Activated naive CD8-positive, alpha-beta T cell treated with anti-CD3 and anti-CD28 coated beads, Interleukin-2, amount 50 U/mL, for 24 hours (primary cell): Measurements from ENCODE around the gene ACP4.

Source experiments
- ATAC-seq: fragments of 150-1000 bp; cut with Tn5 transposase; one replicate; pipeline ENCODE4 v1.10.0; 2021
- DNase-seq: peaks from one replicate; pipeline ENCODE4 v3.0.0; 2021
- H3K27ac Mint-ChIP-seq: one replicate; pipeline ENCODE4 v1.8.0; 2021; ENCODE audit warnings: mild to moderate bottlenecking, mixed read lengths
- H3K27me3 Mint-ChIP-seq: one replicate; pipeline ENCODE4 v1.8.0; 2021; ENCODE audit warnings: mixed read lengths
- H3K36me3 Mint-ChIP-seq: one replicate; pipeline ENCODE4 v1.8.0; 2021; ENCODE audit warnings: low read depth, mixed read lengths
- H3K4me1 Mint-ChIP-seq: one replicate; pipeline ENCODE4 v1.8.0; 2021; ENCODE audit warnings: mixed read lengths
- H3K4me3 Mint-ChIP-seq: one replicate; pipeline ENCODE4 v1.8.0; 2021; ENCODE audit warnings: mild to moderate bottlenecking, moderate library complexity, mixed read lengths
- H3K9me3 Mint-ChIP-seq: one replicate; pipeline ENCODE4 v1.8.0; 2021; ENCODE audit warnings: mixed read lengths

The ACP4 gene

DNA sequence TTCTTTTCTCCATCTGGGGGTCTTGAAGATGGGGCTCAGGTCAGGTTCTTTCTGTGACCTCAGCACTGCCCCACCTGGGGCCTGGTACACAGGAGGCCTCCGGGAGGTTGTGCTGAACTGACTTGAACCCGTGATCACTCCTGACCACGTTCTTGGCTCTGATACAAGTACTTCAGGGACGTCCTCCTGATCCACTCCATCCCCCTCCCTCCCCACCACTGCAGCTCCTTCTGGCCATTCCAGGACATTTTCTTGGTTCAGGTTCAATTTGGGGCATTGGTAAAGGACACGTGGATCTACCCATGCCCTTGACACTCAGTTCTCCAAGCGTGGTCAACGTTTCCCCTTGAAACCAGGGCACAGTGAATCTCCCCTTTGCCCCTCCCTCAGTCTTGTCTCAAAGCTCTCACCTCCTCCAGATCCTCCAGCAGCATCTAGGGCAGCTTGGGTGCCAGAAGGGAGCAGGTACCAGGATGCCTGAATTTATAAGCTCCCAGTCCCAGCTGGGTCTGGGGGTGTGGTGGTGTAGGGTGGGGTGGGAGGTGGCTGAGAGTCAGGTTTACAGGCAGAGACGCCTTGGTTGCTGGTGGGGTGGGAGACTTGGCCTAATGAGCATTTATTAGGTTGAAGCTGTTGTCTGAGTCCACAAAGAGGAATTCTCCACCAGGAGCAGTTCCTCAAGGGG, 43.0 kb downstream of the ACP4 start, which contains the start of gene KLK15:
Gene KLK15 (minus strand): TSS at position 458 of the 685 bp plus-strand sequence. CDS start 2,082 bp downstream, outside the sequence.
- DNase-seq (no peak), ATAC-seq (no peak)
- Mint-ChIP-seq H3K27me3 (peaks cover 49% of the 10 kb centered on the region), H3K9me3 (no peaks in the 10 kb centered on the region), H3K4me1 (peaks cover 9% of the 10 kb centered on the region), H3K27ac (no peak within 1 kb of the TSS), H3K4me3 (no peak within 1 kb of the TSS), H3K36me3 (no peaks in the 10 kb centered on the region)

GRCh38 chr19:50833802-50834167, 43.6 kb downstream of the ACP4 start:
- no peaks in the 10 kb centered on the region for H3K9me3 Mint-ChIP-seq
- ATAC-seq (no peak), DNase-seq (no peak)
- peaks cover 51% of the 10 kb centered on the region for H3K27me3 Mint-ChIP-seq
- H3K4me3 Mint-ChIP-seq = no peak overlapping the region
- no peak overlapping the region for H3K27ac Mint-ChIP-seq
- no peaks in the 10 kb centered on the region for H3K36me3 Mint-ChIP-seq
- H3K4me1 Mint-ChIP-seq = peaks cover 9% of the 10 kb centered on the region

DNA sequence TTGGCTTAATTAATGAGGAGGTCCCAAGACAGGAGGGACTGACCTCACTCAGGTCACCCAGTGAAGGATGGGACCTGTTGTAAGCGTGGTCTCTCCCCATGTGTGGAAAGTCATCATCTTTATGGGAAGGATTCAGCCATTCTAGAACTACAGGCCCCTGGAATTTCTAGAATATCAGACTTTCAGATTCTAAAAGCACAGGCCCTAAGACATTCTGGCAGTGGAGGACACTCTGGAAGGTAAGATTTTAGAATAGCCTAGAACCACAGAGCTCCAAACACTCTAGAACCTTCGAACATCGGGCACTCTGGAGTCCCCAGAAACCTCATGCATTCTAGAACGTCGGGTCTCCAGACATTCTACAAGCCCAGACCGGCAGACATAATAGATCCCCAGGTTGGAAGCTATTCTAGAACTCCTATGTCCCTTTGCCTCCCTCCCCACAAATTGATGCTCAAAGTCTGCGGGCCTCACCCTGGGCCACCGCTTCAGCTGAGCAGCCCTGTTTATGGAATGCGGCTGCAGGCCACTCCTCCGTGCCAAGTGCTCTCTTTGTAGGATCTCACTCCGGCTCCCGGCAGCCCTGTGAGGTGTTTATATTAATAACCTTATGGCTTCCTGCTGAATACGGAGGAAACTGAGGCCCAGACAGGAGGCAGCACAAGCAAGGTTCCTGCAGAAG, 45.0 kb downstream of the ACP4 start:
- Mint-ChIP-seq H3K4me3 (peak overlapping the region; percentile 70), H3K36me3 (no peaks in the 10 kb centered on the region), H3K9me3 (no peaks in the 10 kb centered on the region), H3K27me3 (peaks cover 51% of the 10 kb centered on the region), H3K4me1 (peaks cover 9% of the 10 kb centered on the region), H3K27ac (no peak overlapping the region)
- DNase-seq (no peak), ATAC-seq (no peak)

DNA sequence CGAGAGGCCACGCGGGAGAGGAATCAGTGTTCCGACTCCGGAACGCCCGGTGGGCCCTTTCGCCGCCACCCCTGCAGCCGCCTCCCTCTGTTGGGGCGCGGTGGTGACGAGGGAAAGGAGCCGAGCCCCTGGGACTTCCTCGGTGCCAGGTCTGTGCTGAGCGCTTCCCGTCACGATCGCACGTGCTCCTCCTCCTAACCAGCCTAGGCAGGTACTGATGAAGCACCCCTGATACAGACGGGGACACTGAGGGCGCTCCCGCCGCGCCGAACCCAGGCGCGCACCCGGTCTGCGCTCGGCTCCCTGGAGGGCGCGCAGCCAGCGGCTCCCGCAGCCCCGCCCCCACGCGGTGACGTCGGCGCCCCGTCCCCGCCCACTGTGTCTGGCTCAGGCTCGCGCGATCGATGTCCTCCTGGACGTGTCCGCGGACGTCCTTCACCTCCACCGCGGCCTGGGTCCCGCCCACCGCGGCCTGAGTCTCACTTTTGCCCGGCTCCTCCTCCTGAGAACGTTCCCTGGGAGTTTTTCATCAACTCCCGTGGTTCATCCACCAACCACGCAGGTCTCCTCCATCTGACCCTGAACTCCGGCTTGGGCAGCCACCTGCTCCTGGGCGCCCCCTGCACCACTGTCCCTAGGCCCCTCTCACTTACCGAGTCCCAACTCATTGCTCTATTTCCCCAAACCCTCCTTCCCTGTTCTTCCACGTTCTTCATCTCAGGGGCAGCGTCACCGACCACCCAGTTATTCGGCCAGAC, 45.7 kb downstream of the ACP4 start:
- Mint-ChIP-seq H3K4me1 (peaks cover 9% of the 10 kb centered on the region), H3K27ac (peak overlapping the region; percentile 43), H3K27me3 (peaks cover 50% of the 10 kb centered on the region)

DNA sequence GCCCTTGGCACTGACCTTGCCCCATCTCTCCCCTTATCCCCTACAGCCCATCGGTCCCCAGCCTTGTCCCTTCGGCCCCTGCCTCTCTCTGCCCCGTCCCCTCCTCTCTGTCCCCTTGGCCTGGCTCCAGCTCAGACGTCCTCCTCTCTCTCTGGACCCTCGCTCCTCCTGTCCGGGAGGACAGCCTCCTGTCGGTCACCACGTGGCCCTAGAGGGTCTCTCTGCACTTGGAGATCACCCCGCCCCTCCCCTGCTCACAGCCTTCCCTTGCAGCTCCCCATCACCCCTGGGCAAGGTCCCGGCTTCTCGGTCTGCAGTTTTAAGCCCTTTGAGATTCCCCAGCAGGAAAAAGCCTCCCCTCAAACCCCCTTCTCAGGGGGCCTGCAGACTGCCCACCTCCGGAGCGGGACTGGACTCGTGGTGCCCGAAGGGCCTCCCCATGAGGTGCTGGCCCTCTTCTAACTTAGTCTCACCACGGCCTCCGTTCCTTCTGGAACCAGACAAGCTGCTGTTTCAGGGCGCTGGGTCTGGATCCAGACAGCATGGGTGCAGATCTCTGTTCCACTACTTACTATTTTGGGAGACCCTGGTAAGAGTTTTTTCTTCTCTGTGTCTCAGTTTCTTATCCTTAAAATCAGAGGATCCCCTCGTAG, 46.5 kb downstream of the ACP4 start:
- H3K27ac Mint-ChIP-seq = no peak overlapping the region
- H3K4me3 Mint-ChIP-seq = peak overlapping the region; percentile 70
- no peaks in the 10 kb centered on the region for H3K9me3 Mint-ChIP-seq
- peaks cover 44% of the 10 kb centered on the region for H3K27me3 Mint-ChIP-seq
- peaks cover 9% of the 10 kb centered on the region for H3K4me1 Mint-ChIP-seq
- DNase-seq (no peak), ATAC-seq (no peak)
- no peaks in the 10 kb centered on the region for H3K36me3 Mint-ChIP-seq

More for the DNA sequence above, 45.7 kb downstream of the ACP4 start:
- peak; percentile 82 for DNase-seq
- H3K4me3 Mint-ChIP-seq = peak overlapping the region; percentile 70
- no peaks in the 10 kb centered on the region for H3K9me3 Mint-ChIP-seq
- peak; percentile 80 for ATAC-seq
- no peaks in the 10 kb centered on the region for H3K36me3 Mint-ChIP-seq

DNA sequence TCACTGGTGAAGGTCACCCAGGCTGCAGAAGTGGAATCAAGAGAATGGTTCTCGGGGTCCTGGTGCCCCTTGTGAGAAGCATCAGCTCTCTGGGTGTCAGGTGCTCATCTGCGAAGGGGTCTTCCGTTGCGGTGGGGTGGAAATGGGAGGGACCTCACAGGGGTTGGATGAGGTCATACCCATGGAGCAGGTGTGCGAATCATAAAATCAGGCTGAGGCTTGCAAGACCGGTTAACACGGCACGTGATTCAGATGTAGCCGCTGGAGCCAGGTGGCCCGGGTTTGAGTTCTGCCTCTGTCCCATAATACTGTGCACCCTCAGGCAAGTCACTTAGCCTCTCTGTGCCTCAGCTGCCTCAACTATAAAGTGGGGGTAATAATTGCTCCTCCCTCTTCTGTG, 47.1 kb downstream of the ACP4 start:
- Mint-ChIP-seq H3K4me1 (peaks cover 9% of the 10 kb centered on the region), H3K27me3 (peaks cover 42% of the 10 kb centered on the region), H3K36me3 (no peaks in the 10 kb centered on the region), H3K27ac (no peak overlapping the region), H3K9me3 (peaks cover 4% of the 10 kb centered on the region), H3K4me3 (no peak overlapping the region)
- ATAC-seq = no peak
- no peak for DNase-seq

GRCh38 chr19:50838239-50838638, 48.0 kb downstream of the ACP4 start:
- ATAC-seq (no peak), DNase-seq (no peak)
- no peak overlapping the region for H3K4me3 Mint-ChIP-seq
- H3K27ac Mint-ChIP-seq = no peak overlapping the region
- H3K27me3 Mint-ChIP-seq = peaks cover 36% of the 10 kb centered on the region
- H3K9me3 Mint-ChIP-seq = peaks cover 10% of the 10 kb centered on the region
- no peaks in the 10 kb centered on the region for H3K36me3 Mint-ChIP-seq
- peaks cover 9% of the 10 kb centered on the region for H3K4me1 Mint-ChIP-seq

GRCh38 chr19:50839712-50840655, 49.8 kb downstream of the ACP4 start:
- Mint-ChIP-seq H3K36me3 (no peaks in the 10 kb centered on the region), H3K9me3 (peaks cover 15% of the 10 kb centered on the region), H3K4me3 (no peak overlapping the region), H3K27me3 (peaks cover 36% of the 10 kb centered on the region), H3K27ac (no peak overlapping the region), H3K4me1 (peaks cover 9% of the 10 kb centered on the region)
- DNase-seq (no peak), ATAC-seq (no peak)

GRCh38 chr19:50842130-50842529, 51.9 kb downstream of the ACP4 start:
- Mint-ChIP-seq H3K27me3 (peaks cover 25% of the 10 kb centered on the region), H3K4me3 (no peak overlapping the region), H3K36me3 (no peaks in the 10 kb centered on the region), H3K27ac (no peak overlapping the region), H3K4me1 (peaks cover 1% of the 10 kb centered on the region), H3K9me3 (peaks cover 15% of the 10 kb centered on the region)
- ATAC-seq = no peak
- no peak for DNase-seq

DNA sequence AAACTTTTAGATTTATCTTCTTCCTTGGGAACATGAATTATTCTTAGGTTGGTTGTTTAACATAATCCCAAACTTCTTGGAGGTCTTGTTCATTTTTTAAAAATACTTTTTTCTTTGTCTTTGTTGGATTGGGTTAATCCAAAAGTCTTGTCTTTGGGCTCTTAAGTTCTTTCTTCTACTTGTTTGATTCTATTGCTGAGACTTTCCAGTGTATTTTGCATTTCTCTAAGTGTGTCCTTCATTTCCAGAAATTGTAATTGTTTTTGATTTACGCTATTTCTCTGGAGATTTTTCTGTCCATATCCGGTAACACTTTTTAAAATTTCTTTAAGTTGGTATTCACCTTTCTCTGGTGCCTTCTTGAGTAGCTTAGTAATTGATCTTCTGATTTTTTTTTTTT, 53.0 kb downstream of the ACP4 start:
- H3K4me3 Mint-ChIP-seq = no peak overlapping the region
- peaks cover 18% of the 10 kb centered on the region for H3K27me3 Mint-ChIP-seq
- DNase-seq (no peak), ATAC-seq (no peak)
- no peaks in the 10 kb centered on the region for H3K4me1 Mint-ChIP-seq
- H3K9me3 Mint-ChIP-seq = peaks cover 15% of the 10 kb centered on the region
- H3K36me3 Mint-ChIP-seq = no peaks in the 10 kb centered on the region
- H3K27ac Mint-ChIP-seq = no peak overlapping the region

GRCh38 chr19:50843701-50844221, 53.5 kb downstream of the ACP4 start:
- Mint-ChIP-seq H3K27ac (no peak overlapping the region), H3K4me1 (no peaks in the 10 kb centered on the region), H3K27me3 (peaks cover 21% of the 10 kb centered on the region), H3K4me3 (no peak overlapping the region), H3K9me3 (peaks cover 15% of the 10 kb centered on the region), H3K36me3 (no peaks in the 10 kb centered on the region)
- DNase-seq (no peak), ATAC-seq (no peak)

DNA sequence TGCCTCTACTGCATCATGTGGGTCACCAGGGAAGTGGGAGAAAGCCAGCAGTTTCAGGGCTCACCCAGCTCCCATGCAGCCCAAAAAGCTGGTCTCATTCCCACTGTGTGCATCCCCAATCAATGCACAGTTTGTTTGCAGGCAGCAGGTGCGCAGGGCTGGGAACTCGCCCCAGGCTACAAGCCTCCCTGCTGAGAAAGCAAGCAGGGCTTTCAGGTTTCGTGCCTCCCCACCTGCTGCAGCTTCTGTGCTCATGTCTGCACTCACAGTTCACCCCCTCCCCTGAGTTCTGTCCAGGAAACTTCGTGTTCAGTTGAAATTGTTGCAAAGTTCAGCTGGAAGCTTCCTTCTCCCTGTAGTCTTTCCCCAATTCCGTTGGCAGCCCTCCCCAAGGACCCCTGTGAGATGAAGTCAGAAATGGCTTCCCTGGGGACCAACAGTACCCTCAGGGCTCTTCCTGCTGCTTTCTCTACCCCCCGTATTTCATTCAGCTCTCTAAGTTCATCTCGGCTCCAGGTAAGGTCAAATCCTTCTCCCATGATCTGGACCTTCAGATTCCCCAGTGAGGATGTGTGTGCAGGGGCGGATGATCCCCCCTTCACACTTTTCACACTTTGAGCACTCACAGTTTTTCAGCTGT, 54.2 kb downstream of the ACP4 start:
- ATAC-seq = no peak
- H3K9me3 Mint-ChIP-seq = peaks cover 15% of the 10 kb centered on the region

More for the DNA sequence above, 54.2 kb downstream of the ACP4 start:
- Mint-ChIP-seq H3K27ac (no peak overlapping the region), H3K27me3 (peaks cover 23% of the 10 kb centered on the region), H3K4me3 (no peak overlapping the region), H3K4me1 (no peaks in the 10 kb centered on the region), H3K36me3 (no peaks in the 10 kb centered on the region)
- no peak for DNase-seq
